Measurements from ENCODE around the gene SSBP3.

Gene SSBP3

DNA sequence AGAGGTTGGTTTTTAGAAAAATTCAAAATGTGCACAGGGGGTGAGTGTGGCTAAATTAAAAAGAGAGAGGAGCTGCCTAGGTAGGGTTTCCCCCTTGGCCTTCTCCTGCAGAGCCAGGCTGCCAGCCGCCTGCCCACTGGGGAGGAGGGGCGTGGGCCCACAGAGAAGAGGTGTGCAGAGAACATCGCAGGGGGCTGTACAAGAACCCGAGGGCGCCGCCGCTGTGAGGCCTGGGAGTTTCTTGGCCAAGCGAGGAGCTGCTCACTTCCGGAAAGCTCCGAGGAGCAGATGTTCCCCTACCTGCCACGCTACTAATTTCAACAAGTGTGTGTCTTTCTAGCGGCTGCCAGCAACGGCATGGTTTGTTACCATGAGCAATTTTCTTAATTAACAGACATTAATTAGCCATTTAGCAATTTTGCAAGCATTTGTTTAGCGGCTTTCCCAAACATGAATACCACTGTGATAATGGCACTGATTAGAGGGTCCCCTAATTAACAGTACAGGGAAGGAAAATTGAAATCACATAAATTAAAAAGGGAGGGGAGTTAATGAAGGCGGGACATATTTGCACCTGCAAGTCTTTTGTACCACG lies 146.6 kb downstream of the SSBP3 start:
- no peak for DNase-seq

DNA sequence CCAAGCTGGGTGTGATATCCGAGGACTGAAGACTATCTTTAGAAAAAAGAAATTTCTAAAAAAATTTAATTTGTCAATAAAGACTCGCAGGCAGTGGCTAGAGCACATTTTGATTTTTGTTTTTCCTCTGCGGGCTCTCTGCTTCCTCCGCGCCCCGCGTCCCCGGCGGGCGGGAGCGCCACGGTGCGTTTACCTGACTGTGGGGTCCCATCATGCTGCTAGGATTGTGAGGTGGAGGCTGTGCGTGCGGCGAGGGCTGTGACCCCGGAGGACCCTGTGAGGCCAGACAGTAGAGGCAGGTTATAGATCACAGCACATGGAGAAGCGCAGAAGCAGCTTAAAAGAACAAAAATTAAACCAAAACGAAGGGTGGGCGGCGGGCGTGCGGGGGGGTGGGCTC lies 148.3 kb downstream of the SSBP3 start:
- DNase-seq, result no peak

DNA sequence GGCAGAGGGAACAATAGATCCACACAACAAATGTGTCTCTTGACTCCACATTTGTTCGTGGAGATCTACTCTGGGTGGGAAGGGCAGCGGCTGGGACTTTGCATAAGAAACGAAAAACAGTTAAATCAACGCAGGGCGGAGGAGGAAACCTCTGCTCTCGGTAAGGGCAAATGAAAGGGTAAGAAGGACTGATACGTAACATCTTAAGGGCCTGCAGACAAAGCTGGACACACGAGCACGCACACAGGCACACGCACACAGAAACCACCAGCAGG lies 148.9 kb downstream of the SSBP3 start:
- DNase-seq, result no peak

DNA sequence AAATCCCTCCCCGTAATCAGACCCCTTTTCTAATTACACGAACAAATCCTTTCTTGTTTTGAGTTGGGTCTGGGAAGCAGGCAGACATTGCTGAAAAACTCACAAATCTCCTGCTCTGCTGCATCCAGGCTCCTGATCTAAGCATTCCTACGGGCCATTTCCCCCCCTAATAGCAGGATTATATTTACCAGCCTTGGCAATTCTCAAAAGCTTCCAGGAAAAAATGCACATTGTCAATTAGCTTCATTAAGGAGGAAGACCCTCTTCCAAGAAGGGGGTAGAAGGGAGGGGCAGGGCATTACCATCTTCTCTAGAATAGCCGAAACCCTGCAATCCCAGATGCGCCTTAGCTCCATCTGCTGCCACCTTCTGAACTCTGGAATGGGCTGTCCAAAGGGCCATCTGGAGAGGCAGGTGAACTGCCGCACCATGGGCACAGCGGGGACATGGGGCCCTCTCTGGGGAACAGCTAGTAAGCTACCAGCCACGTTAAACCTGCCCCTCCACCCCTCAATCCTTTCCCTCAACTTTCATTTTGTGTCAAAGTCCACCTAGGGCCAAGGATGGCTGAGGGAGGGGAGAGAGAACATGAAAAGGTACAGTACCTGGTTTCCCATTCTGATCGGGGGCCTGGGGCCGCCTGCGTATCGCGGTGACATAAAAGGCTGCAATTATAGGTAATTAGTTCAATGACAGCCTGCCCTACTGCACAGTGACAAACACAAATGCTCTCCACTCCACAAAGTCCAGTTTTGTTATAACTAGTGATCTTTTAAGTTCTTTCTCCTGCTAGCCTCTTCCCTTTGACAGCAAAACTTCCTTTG lies 149.5 kb downstream of the SSBP3 start:
- no peak for DNase-seq

DNA sequence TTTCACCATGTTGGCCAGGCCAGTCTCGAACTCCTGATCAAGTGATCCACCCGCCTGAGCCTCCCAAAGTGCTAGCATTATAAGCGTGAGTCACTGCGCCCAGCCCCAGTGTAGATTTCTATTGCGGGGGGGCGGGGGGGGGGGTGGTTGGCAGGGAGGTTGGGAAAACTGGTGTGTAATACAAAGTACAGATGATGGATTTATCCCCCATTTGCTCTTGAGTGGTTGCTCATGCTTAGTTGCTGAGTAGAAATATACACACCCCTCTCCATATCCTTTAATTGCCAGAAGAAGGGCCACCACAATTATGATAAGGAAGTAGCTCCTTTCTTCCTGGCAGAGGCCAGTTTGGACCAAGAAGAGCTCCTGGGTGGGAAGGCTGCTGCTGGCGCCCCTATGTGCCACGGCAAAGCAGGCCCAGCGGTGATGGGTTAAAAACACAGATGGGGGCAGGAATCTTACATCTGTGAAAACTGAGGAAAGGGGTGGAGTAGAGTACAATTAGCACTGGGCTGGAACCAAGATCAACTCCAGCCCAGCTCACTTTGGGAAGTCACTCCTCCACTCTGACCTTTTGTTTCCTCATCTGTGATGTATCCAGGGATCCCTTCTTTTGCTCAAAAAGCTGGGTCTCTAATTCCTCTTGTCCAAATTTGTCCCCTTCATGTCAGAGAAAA lies 151.0 kb downstream of the SSBP3 start:
- DNase-seq, result no peak

DNA sequence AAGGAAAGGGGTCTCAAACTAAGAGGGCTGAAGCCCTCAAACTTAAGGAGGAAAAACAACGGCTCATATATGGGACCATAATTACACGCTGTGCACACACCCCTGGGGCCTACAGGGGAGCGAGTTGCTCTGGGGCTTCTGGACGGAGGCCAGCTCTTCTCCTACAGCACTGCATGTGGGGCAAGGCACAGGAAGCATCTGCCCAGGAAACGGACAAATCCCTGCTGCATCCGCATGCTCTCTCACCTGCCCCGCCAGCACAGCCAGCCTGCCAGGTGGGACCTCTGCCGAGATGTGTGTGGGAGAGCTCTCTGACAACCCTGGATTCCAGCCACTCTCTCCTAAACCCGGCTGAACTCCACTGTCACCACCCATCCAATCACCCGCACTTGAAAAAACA lies 152.1 kb downstream of the SSBP3 start:
- DNase-seq, result no peak

DNA sequence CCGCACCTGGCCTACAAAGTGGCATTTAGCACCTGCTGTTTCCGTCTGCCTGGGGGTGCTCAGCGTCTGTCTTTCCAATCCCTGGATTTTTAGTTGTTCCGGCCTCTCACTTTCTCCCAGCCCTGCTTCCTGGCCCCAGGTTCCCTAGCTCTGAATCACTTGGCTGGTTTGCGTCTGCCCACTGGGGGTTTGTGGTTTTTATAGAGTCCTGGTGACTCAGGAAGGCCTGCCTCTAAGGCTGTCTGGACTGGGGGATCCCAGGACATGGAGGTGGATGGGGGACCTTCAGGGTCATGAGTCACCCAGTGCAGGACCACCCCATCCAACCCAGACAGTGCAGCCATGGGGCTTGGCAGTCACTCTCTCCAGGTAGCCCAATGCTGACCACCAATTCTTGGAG lies 152.7 kb downstream of the SSBP3 start:
- no peak for DNase-seq

DNA sequence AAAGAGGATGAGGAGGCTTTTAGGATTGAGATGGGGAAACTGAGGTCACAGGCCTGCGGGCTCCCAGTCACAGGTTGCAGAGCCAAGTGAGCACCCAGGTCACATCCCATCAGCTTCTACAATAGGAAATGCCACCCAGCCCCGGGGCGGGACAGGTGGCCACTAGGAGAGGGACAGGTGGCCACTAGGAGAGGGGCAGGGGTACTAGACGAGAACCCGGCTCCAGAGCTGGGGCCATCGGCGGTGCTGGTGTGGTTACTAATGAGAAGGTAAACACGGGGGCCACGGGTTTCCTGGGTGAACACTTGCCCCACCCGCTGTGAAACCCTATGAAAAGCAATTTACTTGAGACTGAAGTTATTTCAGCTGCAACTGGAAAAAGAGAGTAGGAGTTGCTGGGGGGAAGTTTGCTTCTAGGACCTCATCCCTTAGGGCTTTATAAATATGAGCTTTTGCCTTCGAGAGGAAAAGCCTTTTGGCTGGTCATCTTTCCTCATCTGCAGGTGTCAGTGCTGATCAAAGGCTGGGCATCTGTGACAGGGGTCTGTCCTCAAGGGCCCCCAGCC lies 153.7 kb downstream of the SSBP3 start:
- DNase-seq, result no peak

DNA sequence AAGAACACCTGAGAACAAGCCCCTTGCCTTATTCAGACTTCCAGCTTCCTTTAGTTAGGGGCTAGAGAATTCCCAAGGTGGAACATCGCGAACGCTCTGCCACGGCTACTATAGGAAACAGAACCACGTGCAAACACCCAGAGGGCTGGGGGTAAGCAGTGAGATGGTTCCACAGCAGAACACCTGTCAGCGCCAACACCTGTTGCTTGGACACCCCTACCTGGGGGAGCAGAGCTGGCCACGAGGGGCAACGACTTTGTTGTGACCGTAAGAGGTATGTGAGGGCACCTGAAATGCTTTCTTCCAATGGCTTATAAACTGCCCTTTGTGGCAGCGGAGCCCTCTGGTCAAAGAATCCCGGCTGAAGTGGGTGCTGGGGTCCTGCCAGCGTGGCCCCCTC lies 155.5 kb downstream of the SSBP3 start:
- no peak for DNase-seq

DNA sequence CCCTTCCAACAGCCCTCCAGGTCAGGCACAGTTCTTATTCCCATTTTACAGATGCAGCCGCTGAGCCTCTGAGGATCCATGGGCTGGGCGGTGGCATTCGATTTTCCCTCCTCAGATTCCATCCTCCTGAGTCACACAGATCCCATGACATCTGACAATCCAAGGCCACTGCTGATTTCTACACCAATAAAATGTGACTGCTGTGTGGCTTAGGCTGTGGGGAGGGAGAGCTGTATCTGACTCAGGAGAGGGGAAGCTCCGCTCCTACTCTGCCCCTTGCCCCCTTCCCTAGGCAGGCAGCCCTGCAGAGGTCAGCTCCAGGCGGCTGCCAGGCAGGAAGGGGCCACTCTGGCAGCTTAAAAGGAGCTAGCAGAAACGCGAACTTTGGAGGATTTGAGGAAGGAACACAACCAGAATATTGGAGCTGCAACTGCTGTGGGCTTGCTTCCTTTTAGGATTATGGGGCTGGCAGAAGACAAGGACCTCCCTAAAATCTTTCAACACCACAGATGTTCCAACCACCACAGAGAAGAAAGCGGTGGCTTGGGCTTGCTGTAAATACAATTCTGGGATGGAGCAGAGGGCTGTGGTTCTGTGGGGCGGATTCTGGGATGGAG lies 156.3 kb downstream of the SSBP3 start:
- no peak for DNase-seq

DNA sequence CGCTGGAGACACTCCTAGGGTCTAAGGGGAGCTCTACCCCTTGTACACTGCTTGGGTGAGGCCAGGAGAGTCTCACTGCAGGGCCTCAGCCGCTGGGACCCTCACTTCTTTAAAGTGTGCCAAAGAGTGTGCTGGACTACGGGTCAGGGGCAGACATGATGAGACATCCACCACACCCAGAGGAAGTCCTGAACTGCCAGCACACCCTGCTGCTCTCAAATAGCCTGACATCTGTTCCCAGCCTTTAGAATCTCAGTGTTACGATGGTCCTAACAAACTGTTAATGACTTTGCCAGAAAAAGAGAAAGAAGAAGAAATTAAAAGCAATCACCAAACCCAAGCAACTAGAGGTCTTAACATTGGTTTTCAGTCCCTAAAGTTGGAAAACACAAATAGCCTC lies 157.2 kb downstream of the SSBP3 start:
- no peak for DNase-seq

DNA sequence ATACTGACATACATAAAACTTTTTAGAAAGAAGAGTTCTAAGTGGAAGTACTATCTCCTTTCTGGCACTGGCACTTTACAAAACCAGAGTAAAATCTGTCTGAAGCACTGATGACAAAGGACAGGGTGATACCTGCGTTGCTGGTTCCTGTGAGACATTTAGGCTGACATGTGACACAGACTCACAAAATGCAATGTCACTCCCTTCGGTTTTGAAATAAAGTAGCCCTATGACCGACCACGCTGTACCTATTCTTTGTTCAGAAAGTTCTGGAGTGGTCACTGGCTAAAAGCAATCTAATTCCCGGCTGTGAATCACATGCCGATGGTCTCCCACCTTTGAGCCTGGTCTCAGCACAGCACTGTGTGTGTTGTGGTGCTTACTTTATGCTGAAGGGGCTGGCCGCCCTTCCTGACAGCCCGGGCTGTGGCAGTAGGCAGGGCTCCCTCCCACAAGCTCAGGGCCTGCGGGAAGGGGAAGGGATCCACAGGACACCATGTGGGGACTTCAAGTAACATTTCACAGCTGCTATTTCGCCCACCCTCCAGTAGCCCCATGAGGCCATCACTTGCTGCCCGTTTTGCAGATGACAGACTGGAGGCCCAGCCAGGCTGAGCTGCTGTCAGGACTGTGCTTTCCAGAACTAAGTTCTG lies 158.2 kb downstream of the SSBP3 start:
- DNase-seq, result no peak

DNA sequence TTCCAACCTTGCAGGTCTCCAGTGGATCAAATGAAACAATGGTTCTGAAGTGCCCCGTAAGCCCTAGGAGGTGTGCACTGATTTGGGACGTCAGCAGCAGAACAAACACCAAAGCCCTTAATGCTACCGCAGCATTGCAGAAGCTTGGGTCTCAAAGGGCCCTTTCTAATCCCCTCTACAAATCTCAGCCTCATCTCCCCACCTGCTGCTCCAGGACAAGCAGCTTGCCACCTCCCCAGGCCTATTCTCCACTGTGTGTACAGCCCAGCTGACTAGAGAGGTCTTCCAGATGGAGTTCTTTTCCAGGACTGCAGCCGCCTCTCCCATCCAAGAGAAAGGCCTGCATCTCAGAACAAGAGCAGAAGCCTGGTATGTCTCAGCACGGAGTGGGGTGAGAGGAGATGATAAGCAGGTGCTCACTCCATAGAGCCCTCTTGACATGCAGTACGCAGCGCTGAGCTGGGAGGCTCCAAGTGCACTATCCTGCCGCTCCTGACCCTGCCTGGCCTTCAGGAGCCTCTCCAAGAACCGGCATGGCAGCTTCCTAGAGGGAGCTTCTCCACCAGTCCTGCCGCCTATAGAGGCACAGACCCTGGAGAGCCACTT lies 160.0 kb downstream of the SSBP3 start:
- DNase-seq, result no peak

DNA sequence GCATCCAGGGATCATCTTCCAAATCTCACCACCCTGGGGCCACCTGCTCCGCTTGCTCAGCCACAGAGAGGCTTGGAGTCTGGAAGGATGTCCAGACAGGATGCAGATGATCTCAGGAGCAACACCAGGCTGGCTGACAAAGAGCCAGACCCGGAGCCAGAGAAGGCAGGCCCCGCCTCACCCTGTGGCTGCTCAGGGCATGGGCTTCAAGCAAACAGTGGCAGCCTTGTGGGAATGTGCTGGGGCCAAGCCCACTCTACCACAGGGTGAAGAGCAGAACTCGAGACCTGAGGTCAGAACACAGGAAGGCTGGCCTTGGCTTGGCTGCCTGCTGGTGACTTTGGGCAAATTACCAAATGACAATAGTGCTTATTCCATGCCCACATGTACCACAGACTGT lies 160.7 kb downstream of the SSBP3 start:
- DNase-seq, result no peak

DNA sequence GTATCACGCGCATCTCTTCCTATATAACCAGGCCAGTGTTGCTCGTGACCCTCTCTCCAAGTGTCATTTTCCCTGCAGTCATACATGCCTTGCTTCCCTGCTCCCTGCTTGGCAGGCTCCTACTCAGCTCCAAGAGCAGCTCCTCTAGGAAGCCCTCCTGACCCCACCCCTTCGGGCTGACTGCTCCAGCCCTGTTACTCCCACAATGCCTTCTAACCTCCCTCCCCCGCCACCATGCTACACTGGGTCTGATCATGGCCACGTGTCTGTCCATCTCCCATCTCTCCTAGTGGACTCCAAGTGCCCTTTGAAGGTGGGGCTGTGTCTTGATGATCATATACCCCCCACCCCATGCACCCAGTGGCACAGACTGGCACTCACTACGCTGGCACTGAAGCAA lies 161.5 kb downstream of the SSBP3 start:
- no peak for DNase-seq

DNA sequence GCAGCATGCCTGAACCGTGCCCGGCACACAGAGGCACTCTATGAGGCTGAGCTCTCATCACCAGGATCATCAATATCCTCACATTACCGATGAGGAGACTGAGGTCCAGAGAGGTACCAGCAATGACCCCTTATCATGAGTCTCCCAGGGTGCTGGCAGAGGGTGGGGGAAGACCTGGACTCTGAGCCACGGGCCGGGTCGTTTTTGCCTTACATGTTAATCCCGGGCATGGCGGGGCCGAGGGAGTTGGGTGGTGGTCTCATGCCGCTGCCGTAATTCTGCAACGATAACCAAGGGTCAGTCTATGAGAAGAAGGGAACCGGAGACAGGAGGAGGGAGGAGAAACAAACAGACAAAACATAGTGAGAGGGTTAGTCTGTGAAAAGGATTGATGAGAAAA lies 163.2 kb downstream of the SSBP3 start:
- no peak for DNase-seq

DNA sequence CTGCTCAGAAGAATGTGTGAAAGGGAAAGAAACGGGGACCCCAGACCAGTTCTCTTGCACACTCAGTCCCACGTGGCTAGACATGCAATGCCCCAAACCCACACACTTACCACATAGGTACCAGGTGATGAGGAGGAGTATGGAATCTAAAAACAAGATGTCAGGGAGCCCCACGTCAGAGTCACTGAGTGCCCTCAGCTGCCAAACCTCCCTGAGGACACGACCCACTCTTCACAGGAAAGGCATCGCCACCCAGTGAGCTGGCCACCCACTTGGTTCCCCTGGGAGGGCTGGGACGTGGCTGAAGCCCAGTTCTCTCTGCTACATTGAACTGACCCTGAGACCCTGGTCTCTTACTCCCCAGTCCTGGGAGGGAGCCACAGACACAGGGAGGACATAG lies 164.8 kb downstream of the SSBP3 start:
- DNase-seq, result no peak

DNA sequence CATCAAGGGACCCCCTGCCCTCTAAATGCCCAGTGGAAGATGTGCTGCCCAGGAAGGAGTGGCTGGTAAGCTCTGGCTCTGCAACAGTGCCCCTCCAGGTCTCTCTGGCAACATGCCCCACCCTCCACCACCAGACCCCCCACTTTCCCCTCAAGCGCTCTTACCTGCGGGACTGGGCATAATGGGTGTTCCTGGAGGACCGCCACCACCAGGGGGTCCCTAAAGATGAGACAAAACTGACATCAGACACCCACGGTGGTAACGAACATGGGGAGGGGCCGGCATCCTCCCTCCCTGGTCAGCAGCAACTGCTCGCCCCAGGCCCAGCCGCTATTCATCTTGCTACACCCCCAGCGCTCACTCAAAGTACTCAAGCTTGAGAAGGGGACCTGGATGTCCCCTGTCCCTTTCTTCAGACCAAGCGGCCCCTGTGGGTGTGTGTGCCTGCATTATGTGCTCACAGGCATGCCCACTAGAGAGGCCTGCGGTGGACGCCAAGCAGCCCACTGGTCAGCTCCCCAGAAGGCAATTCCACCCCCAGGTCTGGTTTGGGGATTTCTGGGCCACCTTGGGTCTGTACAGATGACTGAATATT lies 165.4 kb downstream of the SSBP3 start:
- no peak for DNase-seq

DNA sequence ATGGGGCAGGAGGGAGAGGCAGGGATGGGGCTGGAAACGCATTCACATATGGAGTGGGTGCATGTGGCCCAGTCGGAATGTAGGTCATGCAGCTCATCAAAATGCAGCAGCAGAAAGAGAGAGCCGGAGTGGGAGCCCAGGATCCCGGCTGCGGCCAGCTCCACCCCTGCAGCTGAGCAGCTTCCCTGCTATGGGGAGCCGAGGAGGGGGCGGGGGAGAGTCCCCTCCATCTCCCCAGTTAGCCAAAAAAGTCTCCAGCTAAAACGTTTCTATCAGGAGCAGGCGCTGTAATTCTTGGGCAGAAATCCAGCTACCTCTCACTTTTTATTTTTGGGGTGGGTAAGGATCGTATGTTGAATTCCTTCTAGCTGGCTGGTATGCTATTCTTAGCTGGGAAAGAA lies 166.6 kb downstream of the SSBP3 start:
- no peak for DNase-seq

DNA sequence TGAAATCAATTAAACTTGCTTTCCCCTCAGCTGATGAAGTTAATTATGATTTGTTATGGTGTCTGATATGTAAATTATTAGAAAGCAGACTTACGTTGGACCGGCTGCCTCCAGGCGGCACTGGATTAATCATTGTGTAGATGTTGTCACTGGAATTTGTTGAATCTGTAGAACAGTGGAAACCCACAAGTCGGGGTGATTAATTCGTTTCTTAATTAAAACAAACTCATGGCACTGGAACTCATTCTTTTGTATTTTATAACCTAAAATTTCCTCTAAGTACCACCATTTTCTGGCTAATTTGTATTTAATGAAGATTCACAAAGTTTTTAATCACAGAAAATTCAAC lies 167.2 kb downstream of the SSBP3 start:
- no peak for DNase-seq

DNA sequence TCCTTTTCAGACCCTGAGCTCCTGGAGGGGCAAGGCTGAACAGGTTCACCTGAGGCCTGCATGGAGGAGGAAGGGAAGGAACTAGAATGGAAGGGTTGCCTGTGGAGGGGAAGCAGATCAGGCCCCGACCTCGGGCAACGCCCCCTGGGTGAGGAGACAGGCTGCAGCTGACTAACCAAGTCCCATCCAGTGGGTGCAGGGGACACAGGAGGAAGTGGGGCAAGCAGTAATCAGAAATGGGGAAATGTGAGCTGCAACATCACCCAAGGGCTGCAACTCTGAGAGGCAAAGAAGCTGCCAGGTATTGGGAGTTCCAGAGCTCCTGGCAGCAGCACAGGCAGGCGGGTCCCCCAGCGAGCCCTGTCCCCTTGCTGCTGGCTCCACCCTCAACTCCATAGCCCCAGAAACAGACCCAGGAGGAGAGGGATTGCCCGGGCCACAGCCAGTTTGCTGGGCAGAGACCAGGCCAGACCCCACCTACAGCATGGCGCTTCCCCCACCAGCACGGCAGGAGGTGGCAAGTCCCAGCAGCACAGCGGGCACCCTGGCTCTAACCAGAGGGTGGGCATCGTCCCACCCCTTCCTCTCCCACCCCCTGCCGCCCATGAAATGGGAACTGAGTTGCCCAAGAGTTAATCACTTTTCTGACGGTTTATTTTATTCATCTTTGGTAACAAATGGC lies 167.7 kb downstream of the SSBP3 start:
- no peak for DNase-seq

DNA sequence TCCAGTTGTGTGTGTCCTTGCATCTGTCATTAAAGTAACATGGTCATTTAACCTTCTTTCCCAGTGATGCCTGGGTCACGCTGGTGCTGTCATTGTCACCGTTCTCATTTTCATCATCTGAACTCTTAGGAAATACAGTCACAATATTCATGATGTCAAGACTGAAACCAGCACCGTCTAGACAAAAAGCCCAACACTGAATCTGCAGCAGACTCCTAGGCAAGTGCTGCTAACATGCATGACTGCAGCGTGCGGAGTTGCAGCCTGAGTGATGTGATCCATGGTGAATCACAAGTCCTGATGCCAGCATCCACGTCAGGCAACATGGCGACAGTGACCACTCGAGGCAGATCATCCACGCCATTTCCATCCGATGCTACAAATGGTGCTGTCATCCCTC lies 168.6 kb downstream of the SSBP3 start:
- DNase-seq, result no peak

Data from stimulated activated CD4-positive, alpha-beta T cell treated with anti-CD3 and anti-CD28 coated beads, Interleukin-2, amount 100 ng/mL, for 48 hours (primary cell).